ENCODE results near the gene PPT2. TPM values are rescaled to one million over a fixed set of nuclear protein-coding genes. Genes with fewer than 3 reads are reported as not detected.

Gene PPT2
- total and polyA plus RNA-seq, 9 donors: 33.5 to 63.9 (median 43.9) TPM

DNA sequence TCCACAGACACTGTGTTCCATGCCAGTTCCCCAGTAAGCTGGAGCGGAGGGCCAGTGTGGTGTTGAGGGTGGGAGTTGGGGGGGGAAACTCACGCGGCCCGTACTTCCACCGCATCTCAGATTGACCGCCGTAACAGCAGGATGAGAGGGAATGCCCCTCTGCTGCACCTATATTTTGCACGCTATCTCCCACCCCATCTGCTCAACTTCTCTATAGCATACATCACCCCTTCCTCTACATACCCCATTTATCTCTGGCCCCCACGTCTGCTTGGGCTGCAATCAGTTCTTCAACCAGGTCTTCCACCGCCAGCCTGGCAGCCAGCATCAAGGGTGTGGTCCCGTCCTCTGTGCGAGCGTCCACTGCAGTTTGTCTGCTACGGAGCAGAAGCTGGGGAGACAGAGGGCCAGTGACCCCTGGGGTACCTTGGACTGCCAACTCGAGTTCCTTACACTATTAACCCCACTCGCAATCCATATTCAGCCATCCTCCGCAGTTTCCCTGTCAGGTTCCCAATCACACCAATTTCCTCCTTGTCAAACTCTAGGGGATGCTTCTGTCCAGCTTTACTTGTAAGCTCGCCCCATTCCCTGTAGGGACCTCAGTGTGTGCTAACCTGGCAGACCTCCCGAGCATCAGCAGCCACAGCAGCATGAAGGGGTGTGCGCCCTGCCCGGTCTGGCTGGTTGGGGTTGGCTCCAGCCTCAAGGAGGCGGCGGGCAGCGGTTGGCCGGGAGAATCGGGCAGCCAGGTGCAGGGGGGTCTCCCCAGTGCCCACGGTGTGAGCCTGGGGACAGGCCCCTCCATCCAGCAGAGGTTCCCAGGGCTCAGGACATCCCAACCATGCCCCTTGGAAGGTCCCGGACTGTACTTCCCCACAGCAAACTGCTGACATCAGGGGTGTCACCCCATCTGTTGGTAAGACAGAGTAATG is 43.0 kb downstream of the PPT2 start:
- peak overlapping the region; percentile 83 for H3K4me3 ChIP-seq
- no peaks in the 10 kb centered on the region for H3K27me3 ChIP-seq
- TF ChIP-seq, protein P1, sequence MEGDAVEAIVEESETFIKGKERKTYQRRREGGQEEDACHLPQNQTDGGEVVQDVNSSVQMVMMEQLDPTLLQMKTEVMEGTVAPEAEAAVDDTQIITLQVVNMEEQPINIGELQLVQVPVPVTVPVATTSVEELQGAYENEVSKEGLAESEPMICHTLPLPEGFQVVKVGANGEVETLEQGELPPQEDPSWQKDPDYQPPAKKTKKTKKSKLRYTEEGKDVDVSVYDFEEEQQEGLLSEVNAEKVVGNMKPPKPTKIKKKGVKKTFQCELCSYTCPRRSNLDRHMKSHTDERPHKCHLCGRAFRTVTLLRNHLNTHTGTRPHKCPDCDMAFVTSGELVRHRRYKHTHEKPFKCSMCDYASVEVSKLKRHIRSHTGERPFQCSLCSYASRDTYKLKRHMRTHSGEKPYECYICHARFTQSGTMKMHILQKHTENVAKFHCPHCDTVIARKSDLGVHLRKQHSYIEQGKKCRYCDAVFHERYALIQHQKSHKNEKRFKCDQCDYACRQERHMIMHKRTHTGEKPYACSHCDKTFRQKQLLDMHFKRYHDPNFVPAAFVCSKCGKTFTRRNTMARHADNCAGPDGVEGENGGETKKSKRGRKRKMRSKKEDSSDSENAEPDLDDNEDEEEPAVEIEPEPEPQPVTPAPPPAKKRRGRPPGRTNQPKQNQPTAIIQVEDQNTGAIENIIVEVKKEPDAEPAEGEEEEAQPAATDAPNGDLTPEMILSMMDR (IDR thresholded peaks at IDR 0.05): no peak
- no peak for TF ChIP-seq POLR2A (IDR thresholded peaks at IDR 0.05)
- no peak for TF ChIP-seq EP300 (IDR thresholded peaks at IDR 0.05)
- peak; percentile 55 to 75 (median 71) for DNase-seq
- peaks cover 3% of the 10 kb centered on the region for H3K4me1 ChIP-seq (ENCODE audit: insufficient read depth)
- intact Hi-C loops (cut with DNase I): loop anchor here in 1 of 4 donors (10.0 kb wide), 1 partner anchor 778 kb away; no protein-coding TSS in a partner anchor
- 27 to 36% (median 29%) methylated on average over 28 of the region's 28 CpGs for WGBS, 3 donors
- H3K36me3 ChIP-seq: no peaks in the 10 kb centered on the region
- H3K9me3 ChIP-seq: no peaks in the 10 kb centered on the region
- H3K27ac ChIP-seq: peak overlapping the region; percentile 98

DNA sequence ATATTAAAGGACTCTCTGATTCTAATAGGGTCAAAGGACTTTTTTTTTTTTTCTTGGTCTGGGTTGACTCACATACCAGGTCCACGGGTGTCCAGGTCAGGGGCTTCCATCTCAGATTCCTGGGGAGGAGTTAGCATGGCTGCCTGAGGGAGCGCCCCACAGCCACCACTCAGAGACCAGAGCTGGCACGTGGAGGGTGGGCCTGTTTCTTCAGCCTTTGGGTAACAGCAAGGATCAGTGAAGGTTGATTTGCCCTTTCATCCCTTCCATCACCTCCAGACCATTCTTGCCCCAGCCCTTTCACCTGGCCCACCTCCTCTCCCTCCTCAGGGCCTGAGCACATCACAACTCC is 44.4 kb downstream of the PPT2 start:
- no peak overlapping the region for H3K27ac ChIP-seq
- no peak for DNase-seq
- H3K27me3 ChIP-seq: no peaks in the 10 kb centered on the region
- 64 to 74% (median 70%) methylated on average over 3 of the region's 3 CpGs for WGBS, 3 donors
- no peak for TF ChIP-seq POLR2A (IDR thresholded peaks at IDR 0.05)
- TF ChIP-seq EP300 (IDR thresholded peaks at IDR 0.05): no peak
- TF ChIP-seq, protein P1 (IDR thresholded peaks at IDR 0.05): no peak
- no peaks in the 10 kb centered on the region for H3K9me3 ChIP-seq
- no peaks in the 10 kb centered on the region for H3K36me3 ChIP-seq
- H3K4me1 ChIP-seq (ENCODE audit: insufficient read depth): peaks cover 3% of the 10 kb centered on the region
- intact Hi-C loops (cut with DNase I): loop anchor here in 1 of 4 donors (10.0 kb wide), 1 partner anchor 776 kb away; no protein-coding TSS in a partner anchor
- H3K4me3 ChIP-seq: no peak overlapping the region

DNA sequence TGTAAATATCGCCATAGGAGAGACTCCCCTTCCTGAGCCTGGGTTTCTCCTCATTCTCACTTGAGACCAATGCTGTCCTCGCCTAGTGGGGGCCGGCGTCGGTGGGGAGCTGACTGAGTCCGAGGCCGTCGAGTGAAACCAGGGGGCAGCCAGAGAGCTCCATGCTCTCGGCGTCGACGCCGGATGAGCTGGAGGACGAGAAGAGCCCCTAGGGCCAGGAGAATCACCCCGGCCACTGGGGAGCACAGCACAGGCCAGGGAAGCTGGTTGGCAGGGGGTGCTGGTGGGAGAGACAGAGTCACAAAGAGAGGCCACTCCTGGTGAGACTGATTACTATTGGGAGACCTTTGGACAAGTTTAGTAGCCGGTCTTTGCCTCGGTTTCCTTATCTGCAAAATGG is 44.9 kb downstream of the PPT2 start:
- intact Hi-C loops (cut with DNase I): loop anchor here in 1 of 4 donors (10.0 kb wide), 1 partner anchor 776 kb away; no protein-coding TSS in a partner anchor
- Histone ChIP-seq H3K9me3 (no peaks in the 10 kb centered on the region), H3K4me1 (ENCODE audit: insufficient read depth) (peaks cover 3% of the 10 kb centered on the region), H3K27ac (no peak overlapping the region), H3K36me3 (no peaks in the 10 kb centered on the region), H3K27me3 (no peaks in the 10 kb centered on the region), H3K4me3 (no peak overlapping the region)
- DNase-seq: peak in 1 of 5 donors; percentile 35
- TF ChIP-seq, protein P1 (IDR thresholded peaks at IDR 0.05): no peak
- TF ChIP-seq POLR2A (IDR thresholded peaks at IDR 0.05): no peak
- no peak for TF ChIP-seq EP300 (IDR thresholded peaks at IDR 0.05)
- WGBS, 3 donors: 83 to 84% (median 83%) methylated on average over 17 of the region's 17 CpGs

DNA sequence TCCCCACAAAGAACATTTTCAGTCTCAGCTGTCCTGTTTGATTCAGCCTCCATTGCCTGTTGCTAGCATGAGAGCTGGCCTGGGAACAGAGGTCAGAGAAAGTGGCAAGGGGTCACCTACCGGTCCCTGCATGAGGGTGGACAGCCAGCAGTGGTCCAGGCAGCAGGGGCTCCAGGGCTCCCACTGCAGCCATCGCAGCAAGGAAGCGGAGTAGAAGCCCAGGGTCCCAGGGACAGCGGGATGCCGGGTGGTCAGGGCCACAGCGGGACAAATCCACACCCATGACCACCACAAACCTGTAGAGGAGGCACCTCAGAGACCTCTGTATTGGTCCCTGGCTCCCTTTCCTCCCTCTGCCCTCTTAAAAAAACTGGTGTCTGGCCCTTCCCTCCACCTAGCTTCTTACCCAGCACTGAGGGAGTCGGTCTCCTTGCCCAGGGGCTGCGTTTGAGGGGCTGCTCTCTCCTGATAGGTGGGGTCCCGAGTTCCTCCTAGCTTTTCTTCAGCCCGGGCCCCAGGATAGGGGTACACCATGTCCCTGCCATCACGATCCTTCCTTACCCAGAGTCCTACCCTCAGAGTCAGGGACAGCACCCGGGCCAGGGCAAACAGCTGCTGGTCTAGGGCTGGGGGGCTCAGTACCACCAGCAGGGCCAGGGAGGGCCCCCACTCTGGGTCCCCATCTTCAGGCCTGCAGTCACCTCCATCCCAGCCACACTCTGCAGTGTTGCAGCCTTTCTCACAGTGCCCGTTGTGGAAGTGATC is 47.0 kb downstream of the PPT2 start:
- intact Hi-C loops (cut with DNase I): no loop called here
- no peaks in the 10 kb centered on the region for H3K36me3 ChIP-seq

More for the DNA sequence above, 47.0 kb downstream of the PPT2 start:
- peak in 1 of 5 donors; percentile 17 for DNase-seq
- H3K4me1 ChIP-seq (ENCODE audit: insufficient read depth): peaks cover 3% of the 10 kb centered on the region
- H3K27ac ChIP-seq: no peak overlapping the region
- 80 to 90% (median 88%) methylated on average over 13 of the region's 13 CpGs for WGBS, 3 donors
- TF ChIP-seq, protein P1 (IDR thresholded peaks at IDR 0.05): no peak
- no peak for TF ChIP-seq POLR2A (IDR thresholded peaks at IDR 0.05)
- no peak for TF ChIP-seq EP300 (IDR thresholded peaks at IDR 0.05)
- H3K4me3 ChIP-seq: no peak overlapping the region
- H3K9me3 ChIP-seq: no peaks in the 10 kb centered on the region
- H3K27me3 ChIP-seq: no peaks in the 10 kb centered on the region
